ENCODE results near the gene THOC6. TPM values are rescaled to one million over a fixed set of nuclear protein-coding genes. Genes with fewer than 3 reads are reported as not detected.

The THOC6 gene
- total RNA-seq, 1 experiment from 2014 or later, result 56.7 TPM

GRCh38 chr16:2996298-2996697 is 27.5 kb upstream of the THOC6 start:
- H3K27ac ChIP-seq (ENCODE audit: low read length), result no peak overlapping the region
- H3K9me3 ChIP-seq (ENCODE audit: control insufficient read depth, insufficient read depth, low read depth, low read length), result no peaks in the 10 kb centered on the region
- H3K4me1 ChIP-seq (ENCODE audit: control insufficient read depth, insufficient read depth, low read length), result no peaks in the 10 kb centered on the region
- TF ChIP-seq SIN3A (IDR thresholded peaks at IDR 0.05; ENCODE audit: borderline replicate concordance, insufficient read depth, low read depth, low read length) (no peak), CTCF (IDR thresholded peaks at IDR 0.05) (no peak), POLR2AphosphoS5 (IDR thresholded peaks at IDR 0.05; ENCODE audit: low read depth, low read length) (no peak), TCF7L2 (IDR thresholded peaks at IDR 0.05; ENCODE audit: low read depth, low read length) (no peak)
- TF ChIP-seq, protein P1, sequence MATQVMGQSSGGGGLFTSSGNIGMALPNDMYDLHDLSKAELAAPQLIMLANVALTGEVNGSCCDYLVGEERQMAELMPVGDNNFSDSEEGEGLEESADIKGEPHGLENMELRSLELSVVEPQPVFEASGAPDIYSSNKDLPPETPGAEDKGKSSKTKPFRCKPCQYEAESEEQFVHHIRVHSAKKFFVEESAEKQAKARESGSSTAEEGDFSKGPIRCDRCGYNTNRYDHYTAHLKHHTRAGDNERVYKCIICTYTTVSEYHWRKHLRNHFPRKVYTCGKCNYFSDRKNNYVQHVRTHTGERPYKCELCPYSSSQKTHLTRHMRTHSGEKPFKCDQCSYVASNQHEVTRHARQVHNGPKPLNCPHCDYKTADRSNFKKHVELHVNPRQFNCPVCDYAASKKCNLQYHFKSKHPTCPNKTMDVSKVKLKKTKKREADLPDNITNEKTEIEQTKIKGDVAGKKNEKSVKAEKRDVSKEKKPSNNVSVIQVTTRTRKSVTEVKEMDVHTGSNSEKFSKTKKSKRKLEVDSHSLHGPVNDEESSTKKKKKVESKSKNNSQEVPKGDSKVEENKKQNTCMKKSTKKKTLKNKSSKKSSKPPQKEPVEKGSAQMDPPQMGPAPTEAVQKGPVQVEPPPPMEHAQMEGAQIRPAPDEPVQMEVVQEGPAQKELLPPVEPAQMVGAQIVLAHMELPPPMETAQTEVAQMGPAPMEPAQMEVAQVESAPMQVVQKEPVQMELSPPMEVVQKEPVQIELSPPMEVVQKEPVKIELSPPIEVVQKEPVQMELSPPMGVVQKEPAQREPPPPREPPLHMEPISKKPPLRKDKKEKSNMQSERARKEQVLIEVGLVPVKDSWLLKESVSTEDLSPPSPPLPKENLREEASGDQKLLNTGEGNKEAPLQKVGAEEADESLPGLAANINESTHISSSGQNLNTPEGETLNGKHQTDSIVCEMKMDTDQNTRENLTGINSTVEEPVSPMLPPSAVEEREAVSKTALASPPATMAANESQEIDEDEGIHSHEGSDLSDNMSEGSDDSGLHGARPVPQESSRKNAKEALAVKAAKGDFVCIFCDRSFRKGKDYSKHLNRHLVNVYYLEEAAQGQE (IDR thresholded peaks at IDR 0.05; ENCODE audit: insufficient read depth in 1 of 2, low read depth in 2 of 2, low read length in 1 of 2), result no peak
- no peak for DNase-seq (ENCODE audit: low read depth, low spot score)
- no peaks in the 10 kb centered on the region for H3K36me3 ChIP-seq (ENCODE audit: control insufficient read depth, insufficient read depth, low read length)
- intact Hi-C loops (cut with micrococcal nuclease; ENCODE audit: unreplicated experiment), result no loop called here
- no peak overlapping the region for H3K4me3 ChIP-seq (ENCODE audit: low read depth in 2 of 2, low read length in 2 of 2)
- POLR2A ChIA-PET, result no interaction called here
- ATAC-seq, result no peak
- CTCF ChIA-PET, result no interaction called here
- no peaks in the 10 kb centered on the region for H3K27me3 ChIP-seq (ENCODE audit: control insufficient read depth, insufficient read depth, low read length)
- no TSS peak for BruUV-seq (replicated peaks)
- in situ Hi-C loops (cut with HindIII; ENCODE audit: low pct_unique_long_range_greater_than_20kb, low sequenced_read_pairs), result no loop called here

- DNase-seq (ENCODE audit: low read depth, low spot score), result no peak
Observed at GRCh38 chr16:2999929-3000328, 23.9 kb upstream of the THOC6 start.

More at GRCh38 chr16:2999929-3000328, 23.9 kb upstream of the THOC6 start:
- no peaks in the 10 kb centered on the region for H3K36me3 ChIP-seq (ENCODE audit: control insufficient read depth, insufficient read depth, low read length)
- H3K27me3 ChIP-seq (ENCODE audit: control insufficient read depth, insufficient read depth, low read length), result no peaks in the 10 kb centered on the region
- POLR2A ChIA-PET, result interaction anchor here (0.6 kb wide), 1 partner anchor 27 kb away, joined by 5 read pairs; no protein-coding TSS in a partner anchor
- no peak overlapping the region for H3K27ac ChIP-seq (ENCODE audit: low read length)
- H3K4me1 ChIP-seq (ENCODE audit: control insufficient read depth, insufficient read depth, low read length), result no peaks in the 10 kb centered on the region
- no peak for ATAC-seq
- intact Hi-C loops (cut with micrococcal nuclease; ENCODE audit: unreplicated experiment) (no loop called here), in situ Hi-C loops (cut with HindIII; ENCODE audit: low pct_unique_long_range_greater_than_20kb, low sequenced_read_pairs) (no loop called here)
- no peak overlapping the region for H3K4me3 ChIP-seq (ENCODE audit: low read depth in 2 of 2, low read length in 2 of 2)
- no TSS peak for BruUV-seq (replicated peaks)
- CTCF ChIA-PET, result no interaction called here
- TF ChIP-seq, protein P1 (IDR thresholded peaks at IDR 0.05; ENCODE audit: insufficient read depth in 1 of 2, low read depth in 2 of 2, low read length in 1 of 2), result no peak
- TF ChIP-seq CTCF (IDR thresholded peaks at IDR 0.05), result no peak
- no peak for TF ChIP-seq TCF7L2 (IDR thresholded peaks at IDR 0.05; ENCODE audit: low read depth, low read length)
- no peaks in the 10 kb centered on the region for H3K9me3 ChIP-seq (ENCODE audit: control insufficient read depth, insufficient read depth, low read depth, low read length)
